IMR-90 (cell line): ENCODE measurements around the gene KRTAP5-4. TPM values are rescaled to one million over a fixed set of nuclear protein-coding genes. Genes with fewer than 3 reads are reported as not detected.

Experiments used
- ATAC-seq: fragments of 200-7000 bp; cut with Tn5 transposase; 2 replicates; pipeline ENCODE4 v1.9.1; 2020; ENCODE audit warnings: low read depth, mild to moderate bottlenecking, moderate library complexity
- BruUV-seq: library from RNA; stranded (reverse); fragments of 400-500 nt; replicated peaks from 2 replicates; lab custom pipeline; 2021; lab: Mats Ljungman, UMichigan
- CTCF ChIA-PET: fragments of 300-600 bp; formaldehyde crosslinking; extraction: SDS; loops from one replicate; lab custom pipeline; 2021; ENCODE audit warnings: antibody characterized with exemption; lab: Yijun Ruan, JAX
- POLR2A ChIA-PET: fragments of 300-600 bp; sonication (Branson Sonifier 250); formaldehyde crosslinking; loops from one replicate; lab custom pipeline; 2022; ENCODE audit warnings: antibody characterized with exemption; ENCODE audit not compliant: unreplicated experiment; lab: Charles Lee
- DNase-seq: peaks from one replicate; pipeline ENCODE4 v3.0.0; 2013
- H2AFZ ChIP-seq: replicated peaks from 2 replicates; pipeline ENCODE3; 2013; ENCODE audit warnings: low read length, mild to moderate bottlenecking; ENCODE audit not compliant: poor library complexity
- H2AK5ac ChIP-seq: 2 replicates; pipeline ENCODE4 v1.6.1; 2013; ENCODE audit warnings: low read depth, low read length, inconsistent platforms
- H2AK9ac ChIP-seq: replicated peaks from 2 replicates; pipeline ENCODE3; 2013; ENCODE audit warnings: mild to moderate bottlenecking, low read depth, low read length, moderate library complexity; ENCODE audit not compliant: poor library complexity
- H2BK120ac ChIP-seq: 2 replicates; pipeline ENCODE4 v1.6.1; 2013; ENCODE audit warnings: low read depth, low read length, inconsistent platforms
- H2BK15ac ChIP-seq: 3 replicates; pipeline ENCODE4 v1.6.1; 2013; ENCODE audit warnings: low read depth, low read length, inconsistent platforms
- H2BK20ac ChIP-seq: 2 replicates; pipeline ENCODE4 v1.6.1; 2013; ENCODE audit warnings: low read depth, mild to moderate bottlenecking, inconsistent platforms, low read length, moderate library complexity
- H2BK5ac ChIP-seq: 2 replicates; pipeline ENCODE4 v1.6.1; 2013; ENCODE audit warnings: mild to moderate bottlenecking, low read depth, low read length, inconsistent platforms; ENCODE audit not compliant: poor library complexity, severe bottlenecking
- H3K14ac ChIP-seq: replicated peaks from 2 replicates; pipeline ENCODE4 v1.6.1; 2013; ENCODE audit warnings: low read depth, low read length, inconsistent platforms
- H3K18ac ChIP-seq: 2 replicates; pipeline ENCODE4 v1.6.1; 2013; ENCODE audit warnings: low read depth, low read length, control low read depth
- H3K23ac ChIP-seq: 2 replicates; pipeline ENCODE4 v1.6.1; 2013; ENCODE audit warnings: low read depth, low read length, inconsistent platforms
- H3K27ac ChIP-seq: 2 replicates; pipeline ENCODE4 v1.5.1; 2013; ENCODE audit warnings: mild to moderate bottlenecking, control low read depth, low read length; ENCODE audit not compliant: insufficient read depth
- H3K27me3 ChIP-seq: 2 replicates; pipeline ENCODE4 v1.6.1; 2013; ENCODE audit warnings: low read length; ENCODE audit not compliant: control insufficient read depth, insufficient read depth
- H3K36me3 ChIP-seq: 2 replicates; pipeline ENCODE4 v1.6.1; 2013; ENCODE audit warnings: low read length, mixed read lengths; ENCODE audit not compliant: control insufficient read depth, insufficient read depth
- H3K4ac ChIP-seq: 2 replicates; pipeline ENCODE4 v1.6.1; 2013; ENCODE audit warnings: low read depth, low read length, inconsistent platforms
- H3K4me1 ChIP-seq: 2 replicates; pipeline ENCODE4 v1.6.1; 2013; ENCODE audit warnings: low read length, mixed read lengths; ENCODE audit not compliant: control insufficient read depth, insufficient read depth
- H3K4me2 ChIP-seq: 2 replicates; pipeline ENCODE4 v1.6.1; 2013; ENCODE audit warnings: low read depth, mild to moderate bottlenecking, control low read depth, low read length, moderate library complexity
- H3K4me3 ChIP-seq: 2 replicates; pipeline ENCODE4 v1.5.1; 2013; ENCODE audit warnings: low read depth, mild to moderate bottlenecking, control low read depth, low read length, moderate library complexity; ENCODE audit not compliant: insufficient read depth
- H3K56ac ChIP-seq: 2 replicates; pipeline ENCODE4 v1.6.1; 2013; ENCODE audit warnings: low read length, inconsistent platforms; ENCODE audit not compliant: insufficient read depth; ENCODE audit errors: extremely low read depth
- H3K79me1 ChIP-seq, 2 experiments: 2 replicates each; pipeline ENCODE4 v1.6.1; 2013; ENCODE audit warnings: low read length in 2 of 2, inconsistent platforms in 1 of 2, low read depth in 1 of 2
- H3K9ac ChIP-seq: 2 replicates; pipeline ENCODE4 v1.6.1; 2013; ENCODE audit warnings: low read depth, low read length, control low read depth
- H3K9me1 ChIP-seq: 2 replicates; pipeline ENCODE4 v1.6.1; 2013; ENCODE audit warnings: low read length, inconsistent platforms; ENCODE audit not compliant: insufficient read depth
- H3K9me3 ChIP-seq: 2 replicates; pipeline ENCODE4 v1.6.1; 2013; ENCODE audit warnings: low read length; ENCODE audit not compliant: control insufficient read depth, insufficient read depth
- H4K20me1 ChIP-seq: 2 replicates; pipeline ENCODE4 v1.6.1; 2013; ENCODE audit warnings: low read length, inconsistent platforms; ENCODE audit not compliant: insufficient read depth
- H4K5ac ChIP-seq: 2 replicates; pipeline ENCODE4 v1.6.1; 2013; ENCODE audit warnings: mild to moderate bottlenecking, low read depth, low read length, control low read depth
- H4K8ac ChIP-seq, 2 experiments: 2 replicates each; pipeline ENCODE4 v1.6.1; 2013; ENCODE audit warnings: low read depth in 2 of 2, low read length in 2 of 2, control low read depth in 1 of 2, inconsistent platforms in 1 of 2
- H4K91ac ChIP-seq: 2 replicates; pipeline ENCODE4 v1.6.1; 2013; ENCODE audit warnings: low read depth, low read length, inconsistent platforms; ENCODE audit not compliant: insufficient read depth
- BHLHE40 ChIP-seq: fragments of 150-350 bp; IDR thresholded peaks from 2 replicates; pipeline ENCODE4 v1.6.1; 2016; ENCODE audit warnings: mild to moderate bottlenecking, low read depth, low read length
- CEBPB ChIP-seq: IDR thresholded peaks from 2 replicates; pipeline ENCODE4 v1.6.1; 2012; ENCODE audit warnings: low read depth, low read length, improper control_type of control experiment
- CHD1 ChIP-seq: IDR thresholded peaks from 2 replicates; pipeline ENCODE4 v1.6.1; 2012; ENCODE audit warnings: low read depth, low read length, improper control_type of control experiment
- CTCF ChIP-seq: conservative IDR thresholded peaks from 2 replicates; pipeline ENCODE4 v1.5.1; 2012; ENCODE audit warnings: mild to moderate bottlenecking, low read depth, low read length, improper control_type of control experiment
- ELK1 ChIP-seq: fragments of 150-350 bp; IDR thresholded peaks from 2 replicates; pipeline ENCODE4 v1.6.1; 2016; ENCODE audit warnings: low read depth, mild to moderate bottlenecking, low read length, moderate library complexity, borderline replicate concordance
- FOS ChIP-seq: fragments of 150-350 bp; IDR thresholded peaks from 2 replicates; pipeline ENCODE4 v1.6.1; 2016; ENCODE audit warnings: low read depth, low read length
- MAFK ChIP-seq: IDR thresholded peaks from 2 replicates; pipeline ENCODE4 v1.6.1; 2012; ENCODE audit warnings: low read depth, low read length, improper control_type of control experiment
- MAZ ChIP-seq: IDR thresholded peaks from 2 replicates; pipeline ENCODE4 v1.6.1; 2012; ENCODE audit warnings: low read depth, mild to moderate bottlenecking, low read length, improper control_type of control experiment, moderate library complexity, borderline replicate concordance
- MXI1 ChIP-seq: IDR thresholded peaks from 2 replicates; pipeline ENCODE4 v1.6.1; 2012; ENCODE audit warnings: low read depth, mild to moderate bottlenecking, low read length, moderate library complexity, borderline replicate concordance
- NFE2L2 ChIP-seq: fragments of 150-350 bp; IDR thresholded peaks from 2 replicates; pipeline ENCODE4 v1.6.1; 2016; ENCODE audit warnings: low read depth, mild to moderate bottlenecking, low read length
- POLR2A ChIP-seq: IDR thresholded peaks from 2 replicates; pipeline ENCODE4 v1.6.1; 2012; ENCODE audit warnings: mild to moderate bottlenecking, low read depth, low read length
- RAD21 ChIP-seq: IDR thresholded peaks from 2 replicates; pipeline ENCODE4 v1.6.1; 2012; ENCODE audit warnings: low read length, improper control_type of control experiment
- RCOR1 ChIP-seq: IDR thresholded peaks from 2 replicates; pipeline ENCODE4 v1.6.1; 2012; ENCODE audit warnings: mild to moderate bottlenecking, low read length, improper control_type of control experiment; ENCODE audit not compliant: insufficient replicate concordance
- RFX5 ChIP-seq: IDR thresholded peaks from 2 replicates; pipeline ENCODE4 v1.8.0; 2012; ENCODE audit warnings: low read depth, mild to moderate bottlenecking, low read length, moderate library complexity
- SMC3 ChIP-seq: fragments of 150-350 bp; IDR thresholded peaks from 2 replicates; pipeline ENCODE4 v1.6.1; 2016; ENCODE audit warnings: low read depth, mild to moderate bottlenecking, antibody characterized with exemption, low read length, moderate library complexity
- USF2 ChIP-seq: fragments of 150-350 bp; IDR thresholded peaks from 2 replicates; pipeline ENCODE4 v1.6.1; 2017; ENCODE audit warnings: mild to moderate bottlenecking, antibody characterized with exemption, low read length, low read depth
- WGBS, 2 experiments: methylation state at CpG; one replicate each; pipeline versions ENCODE4 v1.1.5 to v1.1.7; 2013; ENCODE audit warnings: missing lambda C conversion rate in 2 of 2; ENCODE audit not compliant: insufficient read length in 1 of 2; ENCODE audit errors: extremely low coverage in 2 of 2; 5-methylcytosine and 5-hydroxymethylcytosine counted together
- dilution Hi-C: fragments of 300-500 bp; cut with HindIII; formaldehyde crosslinking; loops from one replicate; pipeline ENCODE4 v1.14.3; 2018; ENCODE audit warnings: low sequenced_read_pairs; ENCODE audit not compliant: unreplicated experiment
- in situ Hi-C: fragments of 300-500 bp; cut with MboI; formaldehyde crosslinking; loops from 3 replicates; pipeline ENCODE4 v1.14.3; 2019; ENCODE audit warnings: low sequenced_read_pairs, inconsistent platforms, mixed read lengths
- intact Hi-C: fragments of 100-400 bp; cut with micrococcal nuclease; formaldehyde crosslinking; loops from 2 replicates; pipeline ENCODE4 v1.10.0; 2022
- polyA plus RNA-seq, 3 experiments: library from polyadenylated mRNA; depleted of rRNA; stranded (reverse); fragments of >200 nt; gene quantifications; 2 replicates each; pipeline ENCODE4 v1.2.3, GENCODE V29; 2012; ENCODE audit warnings: low replicate concordance in 1 of 3
- total RNA-seq: library from RNA; depleted of rRNA; stranded (reverse); fragments of >200 nt; gene quantifications from 2 replicates; pipeline ENCODE4 v1.2.3, GENCODE V29; 2012

The KRTAP5-4 gene
- total and polyA plus RNA-seq, 2 of the 4 experiments (the other 2 are of a cell fraction): not detected

- ATAC-seq: no peak
- no peak overlapping the region for H2AK5ac ChIP-seq
- BruUV-seq: no TSS peak
- no peaks in the 10 kb centered on the region for H4K20me1 ChIP-seq
- H3K36me3 ChIP-seq: no peaks in the 10 kb centered on the region
- intact Hi-C loops: no loop called here
- WGBS, 2 experiments: 58% methylated on average over 6 of the region's 9 CpGs; no CpG with 5 or more reads in 1 of the 2 experiments
- no peak overlapping the region for H3K27ac ChIP-seq
- in situ Hi-C loops: no loop called here
- POLR2A ChIA-PET: no interaction called here
- H2BK5ac ChIP-seq: no peak overlapping the region
- H4K5ac ChIP-seq: no peak overlapping the region
- no peak overlapping the region for H2AFZ ChIP-seq
- no peaks in the 10 kb centered on the region for H3K79me1 ChIP-seq
- no peak overlapping the region for H3K23ac ChIP-seq
- no peak overlapping the region for H3K56ac ChIP-seq
- no peak overlapping the region for H2AK9ac ChIP-seq
- H2BK20ac ChIP-seq: no peak overlapping the region
- TF ChIP-seq RAD21: no peak
- TF ChIP-seq RFX5: no peak
- no peak for TF ChIP-seq CTCF
- TF ChIP-seq NFE2L2: no peak
- no peak for TF ChIP-seq MAZ
- no peak for TF ChIP-seq FOS
- TF ChIP-seq SMC3: no peak
- TF ChIP-seq CHD1: no peak
- no peak for TF ChIP-seq CEBPB
- TF ChIP-seq ELK1: no peak
- TF ChIP-seq POLR2A: no peak
- no peak for TF ChIP-seq RCOR1
- TF ChIP-seq MAFK: no peak
- no peak for TF ChIP-seq MXI1
- TF ChIP-seq USF2: no peak
- TF ChIP-seq BHLHE40: no peak
- no peak overlapping the region for H3K4me2 ChIP-seq
- no peaks in the 10 kb centered on the region for H3K4me1 ChIP-seq
- dilution Hi-C loops: no loop called here
- no peak overlapping the region for H3K14ac ChIP-seq
- no peak overlapping the region for H2BK120ac ChIP-seq
- no peak overlapping the region for H3K9ac ChIP-seq
- H3K27me3 ChIP-seq: peaks cover 41% of the 10 kb centered on the region
- no peak overlapping the region for H3K18ac ChIP-seq
- H3K4ac ChIP-seq: no peak overlapping the region
- H3K9me1 ChIP-seq: no peaks in the 10 kb centered on the region
- CTCF ChIA-PET: no interaction called here
- no peak overlapping the region for H4K91ac ChIP-seq
- no peak for DNase-seq
- no peak overlapping the region for H4K8ac ChIP-seq
- H2BK15ac ChIP-seq: no peak overlapping the region
- H3K4me3 ChIP-seq: no peak overlapping the region
- H3K9me3 ChIP-seq: no peaks in the 10 kb centered on the region
Measured at GRCh38 chr11:1623716-1624115, 1.8 kb upstream of the KRTAP5-4 start.
